HL-60/S4 treated with retinoic acid at 250 ng/mL for 4 days and 3 days (cell line): ENCODE data around the gene HDLBP.
"Not testable (repeated sequence)": the region's sequence is repeated elsewhere in the genome, so short reads cannot be mapped to it uniquely, and the experiment has no call there.

Experiments
- in situ Hi-C: fragments of 300-500 bp; cut with MboI; formaldehyde crosslinking; loops from 2 replicates; pipeline ENCODE4 v1.7.0; 2022; ENCODE audit warnings: low sequenced_read_pairs

Gene HDLBP

GRCh38 chr2:241308832-241309500 is 6.5 kb downstream of the HDLBP start:
- in situ Hi-C loops, result no loop called here

GRCh38 chr2:241308267-241308666 is 7.2 kb downstream of the HDLBP start:
- in situ Hi-C loops, result no loop called here

GRCh38 chr2:241307055-241307454 is 8.4 kb downstream of the HDLBP start:
- in situ Hi-C loops, result no loop called here

- in situ Hi-C loops, result no loop called here
Observed at GRCh38 chr2:241304039-241304670, 11.3 kb downstream of the HDLBP start.

- in situ Hi-C loops, result no loop called here
Observed at GRCh38 chr2:241302759-241303651, 12.5 kb downstream of the HDLBP start.

- in situ Hi-C loops, result no loop called here
Observed at GRCh38 chr2:241302083-241302482, 13.4 kb downstream of the HDLBP start.

GRCh38 chr2:241300000-241300399 is 15.5 kb downstream of the HDLBP start:
- in situ Hi-C loops, result no loop called here

- in situ Hi-C loops, result no loop called here
Observed at GRCh38 chr2:241298673-241299072, 16.8 kb downstream of the HDLBP start.

- in situ Hi-C loops, result no loop called here
Observed at GRCh38 chr2:241296767-241297166, 18.7 kb downstream of the HDLBP start.

- in situ Hi-C loops, result no loop called here
Observed at GRCh38 chr2:241295326-241296095, 20.0 kb downstream of the HDLBP start.

- in situ Hi-C loops, result not testable (repeated sequence)
Observed at GRCh38 chr2:241293378-241293797, 22.1 kb downstream of the HDLBP start.

GRCh38 chr2:241291977-241292376 is 23.5 kb downstream of the HDLBP start:
- in situ Hi-C loops, result no loop called here

- in situ Hi-C loops, result no loop called here
Observed at GRCh38 chr2:241291153-241291552, 24.3 kb downstream of the HDLBP start.

- in situ Hi-C loops, result no loop called here
Observed at GRCh38 chr2:241289597-241289996, 25.9 kb downstream of the HDLBP start.

- in situ Hi-C loops, result no loop called here
Observed at GRCh38 chr2:241289053-241289452, 26.4 kb downstream of the HDLBP start.

GRCh38 chr2:241288324-241288888 is 27.1 kb downstream of the HDLBP start:
- in situ Hi-C loops, result no loop called here

- in situ Hi-C loops, result no loop called here
Observed at GRCh38 chr2:241286348-241287090, 29.0 kb downstream of the HDLBP start.

- in situ Hi-C loops, result no loop called here
Observed at GRCh38 chr2:241285596-241285995, 29.9 kb downstream of the HDLBP start.

- in situ Hi-C loops, result no loop called here
Observed at GRCh38 chr2:241282555-241282954, 32.9 kb downstream of the HDLBP start.

- in situ Hi-C loops, result no loop called here
Observed at GRCh38 chr2:241280291-241280690, 35.2 kb downstream of the HDLBP start.
